GM19455 (cell line): ENCODE data around the gene CACNA1I.

Experiments used
- ATAC-seq: cut with Tn5 transposase; IDR thresholded peaks from one replicate; pipeline ENCODE4 v1.9.1; 2021; ENCODE audit not compliant: unreplicated experiment

CACNA1I gene

GRCh38 chr22:39567135-39567946 lies 3.2 kb upstream of the CACNA1I start:
- ATAC-seq, result no peak

- no peak for ATAC-seq
These were observed 2.1 kb upstream of the CACNA1I start for GRCh38 chr22:39568278-39568981.

- ATAC-seq, result no peak
These were observed 1.5 kb upstream of the CACNA1I start for GRCh38 chr22:39569066-39569465.

GRCh38 chr22:39570226-39570625 lies 327 bp upstream of the CACNA1I start:
- ATAC-seq, result no peak

- no peak for ATAC-seq
These were observed 985 bp downstream of the CACNA1I start for GRCh38 chr22:39571538-39571937.

- ATAC-seq, result no peak
These were observed 4.4 kb downstream of the CACNA1I start for GRCh38 chr22:39574779-39575551.

GRCh38 chr22:39575552-39575825 lies 4.9 kb downstream of the CACNA1I start:
- no peak for ATAC-seq

GRCh38 chr22:39576027-39576426 lies 5.5 kb downstream of the CACNA1I start:
- no peak for ATAC-seq

- no peak for ATAC-seq
These were observed 6.8 kb downstream of the CACNA1I start for GRCh38 chr22:39577366-39577765.

GRCh38 chr22:39577900-39578299 lies 7.3 kb downstream of the CACNA1I start:
- no peak for ATAC-seq

GRCh38 chr22:39580006-39580441 lies 9.5 kb downstream of the CACNA1I start:
- no peak for ATAC-seq

GRCh38 chr22:39580795-39581194 lies 10.2 kb downstream of the CACNA1I start:
- no peak for ATAC-seq

- no peak for ATAC-seq
These were observed 10.8 kb downstream of the CACNA1I start for GRCh38 chr22:39581303-39581702.

- no peak for ATAC-seq
These were observed 12.6 kb downstream of the CACNA1I start for GRCh38 chr22:39583066-39583667.

GRCh38 chr22:39589875-39590274 lies 19.3 kb downstream of the CACNA1I start:
- ATAC-seq, result no peak

- ATAC-seq, result no peak
These were observed 21.8 kb downstream of the CACNA1I start for GRCh38 chr22:39592081-39593065.

- no peak for ATAC-seq
These were observed 22.7 kb downstream of the CACNA1I start for GRCh38 chr22:39593066-39593930.

- no peak for ATAC-seq
These were observed 23.4 kb downstream of the CACNA1I start for GRCh38 chr22:39593931-39594285.

- no peak for ATAC-seq
These were observed 23.9 kb downstream of the CACNA1I start for GRCh38 chr22:39594411-39594810.
